SK-N-SH (cell line): Measurements from ENCODE around the gene MAP1A. TPM values are rescaled to one million over a fixed set of nuclear protein-coding genes. Genes with fewer than 3 reads are reported as not detected.

Experiments used
- CTCF ChIA-PET: fragments of 300-600, 350-600 bp; formaldehyde crosslinking; extraction: SDS; loops from one replicate; lab custom pipeline; 2021; lab: Yijun Ruan, JAX
- POLR2A ChIA-PET: fragments of 350-600 bp; sonication (Branson Sonifier 250); formaldehyde crosslinking; extraction: SDS; loops from one replicate; lab custom pipeline; 2020; ENCODE audit warnings: antibody characterized with exemption, inconsistent platforms; lab: Yijun Ruan, JAX
- DNase-seq: peaks from one replicate; pipeline ENCODE4 v3.0.0; 2012
- H2AFZ ChIP-seq: fragments of 200-600 bp; sonication (generic); 2 replicates; pipeline ENCODE4 v1.8.1; 2016; ENCODE audit warnings: antibody characterized with exemption, mild to moderate bottlenecking, low read depth
- H3F3A ChIP-seq: fragments of 200-600 bp; sonication (generic); replicated peaks from 2 replicates; pipeline ENCODE3; 2016; ENCODE audit warnings: antibody characterized with exemption, mild to moderate bottlenecking; ENCODE audit not compliant: insufficient read depth
- H3K27ac ChIP-seq, 2 experiments: fragments of 200-500 bp in 1 of 2; fragments of 200-600 bp in 1 of 2; sonication (Bioruptor generic) in 1 of 2; sonication (generic), shearing (Covaris generic) in 1 of 2; 2 replicates each; pipeline versions ENCODE4 v1.5.1 to v1.6.1; 2014 to 2016; ENCODE audit warnings: low read depth in 2 of 2, inconsistent platforms in 1 of 2, low read length in 1 of 2, mild to moderate bottlenecking in 1 of 2, mixed read lengths in 1 of 2
- H3K27me3 ChIP-seq: fragments of 200-600 bp; sonication (generic), shearing (Covaris generic); 2 replicates; pipeline ENCODE4 v1.6.1; 2016; ENCODE audit warnings: mixed run types; ENCODE audit not compliant: insufficient read depth
- H3K36me3 ChIP-seq, 2 experiments: fragments of 200-500 bp in 1 of 2; fragments of 200-600 bp in 1 of 2; sonication (Bioruptor generic) in 1 of 2; sonication (generic) in 1 of 2; replicated peaks in 1 of 2; 2 replicates each; pipeline versions ENCODE3 to v1.5.1; 2014 to 2016; ENCODE audit warnings: low read length in 1 of 2, mild to moderate bottlenecking in 1 of 2; ENCODE audit not compliant: insufficient read depth in 2 of 2, control insufficient read depth in 1 of 2
- H3K4me1 ChIP-seq, 2 experiments: fragments of 200-500 bp in 1 of 2; fragments of 200-600 bp in 1 of 2; sonication (Bioruptor generic) in 1 of 2; sonication (generic), shearing (Covaris generic) in 1 of 2; 2 replicates each; pipeline versions ENCODE4 v1.5.1 to v1.6.1; 2014 to 2016; ENCODE audit warnings: low read depth in 1 of 2, low read length in 1 of 2, mixed run types in 1 of 2; ENCODE audit not compliant: insufficient read depth in 2 of 2, control insufficient read depth in 1 of 2
- H3K4me2 ChIP-seq: fragments of 200-600 bp; sonication (generic), shearing (Covaris generic); 2 replicates; pipeline ENCODE4 v1.6.1; 2017; ENCODE audit warnings: mixed run types
- H3K4me3 ChIP-seq, 2 experiments: fragments of 200-500 bp in 1 of 2; fragments of 200-600 bp in 1 of 2; sonication (Bioruptor generic) in 1 of 2; sonication (generic), shearing (Covaris generic) in 1 of 2; 2 replicates each; pipeline versions ENCODE4 v1.5.1 to v1.8.1; 2014 to 2016; ENCODE audit warnings: low read depth in 2 of 2, inconsistent platforms in 1 of 2, low read length in 1 of 2, mild to moderate bottlenecking in 1 of 2, mixed read lengths in 1 of 2, moderate library complexity in 1 of 2
- H3K79me2 ChIP-seq: fragments of 200-600 bp; sonication (generic); 2 replicates; pipeline ENCODE4 v1.8.1; 2017; ENCODE audit warnings: mild to moderate bottlenecking; ENCODE audit not compliant: insufficient read depth
- H3K9ac ChIP-seq: fragments of 200-600 bp; sonication (generic); 2 replicates; pipeline ENCODE4 v1.6.1; 2017; ENCODE audit warnings: mixed run types
- H3K9me2 ChIP-seq: fragments of 200-600 bp; sonication (generic); 2 replicates; pipeline ENCODE4 v1.6.1; 2017; ENCODE audit warnings: mixed run types
- H3K9me3 ChIP-seq: fragments of 200-600 bp; sonication (generic); 2 replicates; pipeline ENCODE4 v1.6.1; 2017; ENCODE audit warnings: mixed run types, mild to moderate bottlenecking, moderate library complexity
- H4K20me1 ChIP-seq: fragments of 200-600 bp; sonication (generic); 2 replicates; pipeline ENCODE4 v1.6.1; 2017; ENCODE audit warnings: mild to moderate bottlenecking, mixed run types; ENCODE audit not compliant: insufficient read depth
- CHD2 ChIP-seq: fragments of 150-350 bp; IDR thresholded peaks from 2 replicates; pipeline ENCODE4 v1.6.1; 2018; ENCODE audit warnings: low read length; ENCODE audit not compliant: partially characterized antibody
- CTCF ChIP-seq: fragments of 200-600 bp; sonication (generic); IDR thresholded peaks from 2 replicates; pipeline ENCODE4 v1.6.1; 2017; ENCODE audit warnings: antibody characterized with exemption, mild to moderate bottlenecking, moderate library complexity
- EP300 ChIP-seq, 2 experiments: IDR thresholded peaks; 2 replicates each; pipeline versions ENCODE4 v1.4.0 to v1.6.1; 2012; ENCODE audit warnings: borderline replicate concordance in 1 of 2, low read depth in 1 of 2, low read length in 1 of 2
- EZH2phosphoT487 ChIP-seq: fragments of 200-600 bp; sonication (generic); IDR thresholded peaks from 2 replicates; pipeline ENCODE4 v1.6.1; 2017; ENCODE audit warnings: low read depth, mixed run types, mild to moderate bottlenecking, antibody characterized with exemption, moderate library complexity, borderline replicate concordance
- FOXJ3 ChIP-seq: sonication (generic); formaldehyde crosslinking; IDR thresholded peaks from 2 replicates; pipeline ENCODE4 v1.5.1; 2020; ENCODE audit warnings: mild to moderate bottlenecking, missing genetic modification reagents
- FOXM1 ChIP-seq: IDR thresholded peaks from 2 replicates; pipeline ENCODE4 v1.4.0; 2012; ENCODE audit warnings: low read depth, mild to moderate bottlenecking
- JUND ChIP-seq: IDR thresholded peaks from 2 replicates; pipeline ENCODE4 v1.4.0; 2012
- MXI1 ChIP-seq: IDR thresholded peaks from 2 replicates; pipeline ENCODE4 v1.6.1; 2012; ENCODE audit warnings: mild to moderate bottlenecking, low read depth, low read length, improper control_type of control experiment
- NRF1 ChIP-seq: IDR thresholded peaks from 2 replicates; pipeline ENCODE4 v1.6.1; 2012; ENCODE audit warnings: low read depth, mild to moderate bottlenecking, low read length
- PBX3 ChIP-seq: IDR thresholded peaks from 2 replicates; pipeline ENCODE4; 2012
- RXRA ChIP-seq: IDR thresholded peaks from 2 replicates; pipeline ENCODE4 v1.4.0; 2012; ENCODE audit warnings: low read depth, mild to moderate bottlenecking, borderline replicate concordance
- SIN3A ChIP-seq: IDR thresholded peaks from 2 replicates; pipeline ENCODE4 v1.6.1; 2012; ENCODE audit warnings: low read depth, mild to moderate bottlenecking, low read length, moderate library complexity, borderline replicate concordance
- SMC3 ChIP-seq: IDR thresholded peaks from 2 replicates; pipeline ENCODE4 v1.6.1; 2012; ENCODE audit warnings: low read depth, low read length, improper control_type of control experiment
- TAF1 ChIP-seq: IDR thresholded peaks from 2 replicates; pipeline ENCODE4 v1.6.1; 2012; ENCODE audit warnings: low read depth, mild to moderate bottlenecking, low read length, moderate library complexity, borderline replicate concordance
- TCF12 ChIP-seq: IDR thresholded peaks from 2 replicates; pipeline ENCODE4 v1.4.0; 2012
- TEAD4 ChIP-seq: IDR thresholded peaks from 2 replicates; pipeline ENCODE4 v1.4.0; 2012; ENCODE audit warnings: mild to moderate bottlenecking, borderline replicate concordance; ENCODE audit not compliant: insufficient read depth
- YY1 ChIP-seq: IDR thresholded peaks from 2 replicates; pipeline ENCODE4 v1.4.0; 2012; ENCODE audit warnings: low read depth, mild to moderate bottlenecking
- WGBS: methylation state at CpG from one replicate; pipeline ENCODE4 v1.1.6; 2017; ENCODE audit warnings: low lambda C conversion rate; 5-methylcytosine and 5-hydroxymethylcytosine counted together
- polyA plus RNA-seq, 3 experiments: library from polyadenylated mRNA; depleted of rRNA; stranded (reverse); fragments of >200 nt; gene quantifications; 2 replicates each; pipeline ENCODE4 v1.2.3, GENCODE V29; 2012
- TF ChIP-seq, protein P1 (sequence below): IDR thresholded peaks from 2 replicates; pipeline ENCODE4 v1.4.0; 2012; ENCODE audit warnings: low read depth, borderline replicate concordance
- TF ChIP-seq, protein P2 (sequence below): IDR thresholded peaks from 2 replicates; pipeline ENCODE4 v1.4.0; 2012; ENCODE audit warnings: low read depth
- TF ChIP-seq, protein P3 (sequence below): fragments of 150-350 bp; IDR thresholded peaks from 2 replicates; pipeline ENCODE4 v1.6.1; 2016; ENCODE audit warnings: mild to moderate bottlenecking, low read depth, low read length
- TF ChIP-seq, protein P4 (sequence below): IDR thresholded peaks from 2 replicates; pipeline ENCODE4 v1.6.1; 2012; ENCODE audit warnings: mild to moderate bottlenecking, low read depth, low read length, moderate library complexity

Gene MAP1A
- polyA plus RNA-seq, 1 of the 3 experiments (the other 2 are of a cell fraction) = 6.0 TPM

DNA sequence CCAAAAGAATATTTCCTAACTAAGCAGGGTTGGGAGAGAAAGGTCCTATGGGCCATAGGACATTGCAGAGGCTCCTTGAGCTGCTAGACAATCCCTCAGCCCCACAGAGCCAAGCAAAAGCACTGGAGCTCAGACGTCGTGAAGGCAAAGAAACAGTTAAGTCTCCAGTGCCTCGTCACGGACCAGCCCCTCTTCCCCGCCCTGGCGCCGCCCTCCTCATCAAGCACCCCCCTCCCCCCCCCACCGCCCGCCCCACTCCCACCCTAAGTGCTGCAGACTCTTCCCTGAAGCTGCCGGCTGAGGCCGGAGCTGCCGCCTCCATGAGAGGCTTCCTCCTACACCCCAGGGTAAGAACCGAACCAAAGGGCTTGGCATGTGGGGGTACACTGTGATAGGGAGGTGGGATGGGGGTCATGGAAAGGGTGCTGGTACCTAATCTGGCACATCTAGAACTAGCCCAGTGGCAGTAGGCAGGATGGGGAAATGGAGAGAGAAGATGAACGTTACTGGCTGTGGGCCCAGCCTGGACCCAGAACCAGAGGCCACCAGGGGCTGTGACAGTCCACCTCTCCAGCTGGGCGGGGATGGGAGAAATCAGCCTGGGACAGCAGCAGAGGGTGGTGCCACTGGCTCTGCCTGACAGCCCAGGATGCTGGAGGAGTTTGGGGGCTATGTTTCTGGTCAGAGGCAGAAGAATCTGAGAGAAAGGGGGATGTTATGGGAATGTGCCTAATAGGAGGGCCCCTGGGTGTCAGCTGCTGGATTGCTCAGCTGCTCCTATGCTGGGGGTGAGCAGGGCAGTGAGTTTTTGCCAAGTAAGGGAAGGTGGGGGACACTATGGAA is at the start of gene MAP1A (continued):
- TF ChIP-seq MXI1 = peak; percentile 39; the same call in 1 of the 2 replicates
- TF ChIP-seq TCF12 = no peak
- peak; percentile 15; the same call in 1 of the 2 replicates for TF ChIP-seq CTCF
- TF ChIP-seq FOXM1 = no peak
- no peak; the same call in 1 of the 2 replicates for TF ChIP-seq SIN3A
- no peak for TF ChIP-seq SMC3
- TF ChIP-seq, protein P1, sequence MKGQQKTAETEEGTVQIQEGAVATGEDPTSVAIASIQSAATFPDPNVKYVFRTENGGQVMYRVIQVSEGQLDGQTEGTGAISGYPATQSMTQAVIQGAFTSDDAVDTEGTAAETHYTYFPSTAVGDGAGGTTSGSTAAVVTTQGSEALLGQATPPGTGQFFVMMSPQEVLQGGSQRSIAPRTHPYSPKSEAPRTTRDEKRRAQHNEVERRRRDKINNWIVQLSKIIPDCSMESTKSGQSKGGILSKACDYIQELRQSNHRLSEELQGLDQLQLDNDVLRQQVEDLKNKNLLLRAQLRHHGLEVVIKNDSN = no peak
- no peak for TF ChIP-seq EP300 (IDR thresholded peaks at IDR 0.05; ENCODE audit: borderline replicate concordance in 1 of 2, low read depth in 1 of 2, low read length in 1 of 2)
- no peak for TF ChIP-seq CHD2
- TF ChIP-seq NRF1 = no peak

DNA sequence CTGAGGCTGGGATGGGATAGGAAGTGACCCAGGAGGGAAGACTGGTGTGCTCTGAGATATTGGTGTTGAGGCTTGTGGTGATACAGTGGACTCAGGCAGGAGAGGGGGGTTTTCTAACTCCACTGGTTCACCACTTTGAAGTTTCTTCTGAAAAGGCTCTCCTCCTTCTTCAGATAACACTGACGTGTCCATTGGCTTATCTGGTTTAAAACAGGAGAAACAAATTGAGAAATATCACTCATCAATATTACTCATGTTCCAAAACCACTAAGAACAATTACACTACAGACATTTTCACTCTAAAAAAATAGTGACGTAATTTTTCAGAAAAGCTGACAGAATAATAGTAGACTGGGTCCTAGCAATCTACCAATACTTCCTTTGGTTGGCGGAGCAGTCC is 47.5 kb upstream of the MAP1A start:
- H3K9me3 ChIP-seq = no peaks in the 10 kb centered on the region
- H2AFZ ChIP-seq = no peak overlapping the region
- H3K36me3 ChIP-seq = peaks cover 71 to 72% of the 10 kb centered on the region in 2 experiments
- H3K27me3 ChIP-seq = no peaks in the 10 kb centered on the region
- H3K27ac ChIP-seq = no peak overlapping the region
- peaks cover 6% of the 10 kb centered on the region; the same call in 1 of the 2 replicates for H3K79me2 ChIP-seq
- WGBS = 94% methylated on average over 3 of the region's 3 CpGs
- no peak for DNase-seq
- H3K9ac ChIP-seq = no peak overlapping the region
- H3K9me2 ChIP-seq = no peaks in the 10 kb centered on the region
- H4K20me1 ChIP-seq = no peaks in the 10 kb centered on the region
- ChIA-PET CTCF (interaction anchor here (2.3 kb wide), 1 partner anchor 44 kb away, joined by 5 read pairs; no protein-coding TSS in a partner anchor), POLR2A (interaction anchor here (0.7 kb wide), 1 partner anchor 99 kb away, joined by 4 read pairs; the partner anchor contains the start of genes TUBGCP4 and ZSCAN29)
- peaks cover 9% of the 10 kb centered on the region for H3F3A ChIP-seq
- H3K4me1 ChIP-seq = no peaks in the 10 kb centered on the region
- H3K4me2 ChIP-seq = no peak overlapping the region
- no peak overlapping the region for H3K4me3 ChIP-seq
- TF ChIP-seq NRF1 = no peak
- TF ChIP-seq, protein P2, sequence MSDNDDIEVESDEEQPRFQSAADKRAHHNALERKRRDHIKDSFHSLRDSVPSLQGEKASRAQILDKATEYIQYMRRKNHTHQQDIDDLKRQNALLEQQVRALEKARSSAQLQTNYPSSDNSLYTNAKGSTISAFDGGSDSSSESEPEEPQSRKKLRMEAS = no peak
- TF ChIP-seq TAF1 = no peak
- no peak for TF ChIP-seq YY1
- TF ChIP-seq, protein P3, sequence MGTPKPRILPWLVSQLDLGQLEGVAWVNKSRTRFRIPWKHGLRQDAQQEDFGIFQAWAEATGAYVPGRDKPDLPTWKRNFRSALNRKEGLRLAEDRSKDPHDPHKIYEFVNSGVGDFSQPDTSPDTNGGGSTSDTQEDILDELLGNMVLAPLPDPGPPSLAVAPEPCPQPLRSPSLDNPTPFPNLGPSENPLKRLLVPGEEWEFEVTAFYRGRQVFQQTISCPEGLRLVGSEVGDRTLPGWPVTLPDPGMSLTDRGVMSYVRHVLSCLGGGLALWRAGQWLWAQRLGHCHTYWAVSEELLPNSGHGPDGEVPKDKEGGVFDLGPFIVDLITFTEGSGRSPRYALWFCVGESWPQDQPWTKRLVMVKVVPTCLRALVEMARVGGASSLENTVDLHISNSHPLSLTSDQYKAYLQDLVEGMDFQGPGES = no peak
- no peak for TF ChIP-seq FOXM1
- TF ChIP-seq SIN3A = no peak
- TF ChIP-seq EZH2phosphoT487 = no peak
- TF ChIP-seq JUND = no peak
- no peak for TF ChIP-seq TEAD4
- TF ChIP-seq PBX3 = no peak
- no peak for TF ChIP-seq MXI1
- no peak for TF ChIP-seq FOXJ3 (CRISPR knock-in tag)
- TF ChIP-seq, protein P4, sequence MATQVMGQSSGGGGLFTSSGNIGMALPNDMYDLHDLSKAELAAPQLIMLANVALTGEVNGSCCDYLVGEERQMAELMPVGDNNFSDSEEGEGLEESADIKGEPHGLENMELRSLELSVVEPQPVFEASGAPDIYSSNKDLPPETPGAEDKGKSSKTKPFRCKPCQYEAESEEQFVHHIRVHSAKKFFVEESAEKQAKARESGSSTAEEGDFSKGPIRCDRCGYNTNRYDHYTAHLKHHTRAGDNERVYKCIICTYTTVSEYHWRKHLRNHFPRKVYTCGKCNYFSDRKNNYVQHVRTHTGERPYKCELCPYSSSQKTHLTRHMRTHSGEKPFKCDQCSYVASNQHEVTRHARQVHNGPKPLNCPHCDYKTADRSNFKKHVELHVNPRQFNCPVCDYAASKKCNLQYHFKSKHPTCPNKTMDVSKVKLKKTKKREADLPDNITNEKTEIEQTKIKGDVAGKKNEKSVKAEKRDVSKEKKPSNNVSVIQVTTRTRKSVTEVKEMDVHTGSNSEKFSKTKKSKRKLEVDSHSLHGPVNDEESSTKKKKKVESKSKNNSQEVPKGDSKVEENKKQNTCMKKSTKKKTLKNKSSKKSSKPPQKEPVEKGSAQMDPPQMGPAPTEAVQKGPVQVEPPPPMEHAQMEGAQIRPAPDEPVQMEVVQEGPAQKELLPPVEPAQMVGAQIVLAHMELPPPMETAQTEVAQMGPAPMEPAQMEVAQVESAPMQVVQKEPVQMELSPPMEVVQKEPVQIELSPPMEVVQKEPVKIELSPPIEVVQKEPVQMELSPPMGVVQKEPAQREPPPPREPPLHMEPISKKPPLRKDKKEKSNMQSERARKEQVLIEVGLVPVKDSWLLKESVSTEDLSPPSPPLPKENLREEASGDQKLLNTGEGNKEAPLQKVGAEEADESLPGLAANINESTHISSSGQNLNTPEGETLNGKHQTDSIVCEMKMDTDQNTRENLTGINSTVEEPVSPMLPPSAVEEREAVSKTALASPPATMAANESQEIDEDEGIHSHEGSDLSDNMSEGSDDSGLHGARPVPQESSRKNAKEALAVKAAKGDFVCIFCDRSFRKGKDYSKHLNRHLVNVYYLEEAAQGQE = no peak
- TF ChIP-seq RXRA = no peak
